ENCODE results near the gene ASB1. TPM values are rescaled to one million over a fixed set of nuclear protein-coding genes. Genes with fewer than 3 reads are reported as not detected.

The ASB1 gene
- total and polyA plus RNA-seq, 9 of the 15 experiments (the other 6 are each of a cell fraction or from before 2014, with no cell fraction given): 6.3 to 37.7 (median 23.9) TPM

DNA sequence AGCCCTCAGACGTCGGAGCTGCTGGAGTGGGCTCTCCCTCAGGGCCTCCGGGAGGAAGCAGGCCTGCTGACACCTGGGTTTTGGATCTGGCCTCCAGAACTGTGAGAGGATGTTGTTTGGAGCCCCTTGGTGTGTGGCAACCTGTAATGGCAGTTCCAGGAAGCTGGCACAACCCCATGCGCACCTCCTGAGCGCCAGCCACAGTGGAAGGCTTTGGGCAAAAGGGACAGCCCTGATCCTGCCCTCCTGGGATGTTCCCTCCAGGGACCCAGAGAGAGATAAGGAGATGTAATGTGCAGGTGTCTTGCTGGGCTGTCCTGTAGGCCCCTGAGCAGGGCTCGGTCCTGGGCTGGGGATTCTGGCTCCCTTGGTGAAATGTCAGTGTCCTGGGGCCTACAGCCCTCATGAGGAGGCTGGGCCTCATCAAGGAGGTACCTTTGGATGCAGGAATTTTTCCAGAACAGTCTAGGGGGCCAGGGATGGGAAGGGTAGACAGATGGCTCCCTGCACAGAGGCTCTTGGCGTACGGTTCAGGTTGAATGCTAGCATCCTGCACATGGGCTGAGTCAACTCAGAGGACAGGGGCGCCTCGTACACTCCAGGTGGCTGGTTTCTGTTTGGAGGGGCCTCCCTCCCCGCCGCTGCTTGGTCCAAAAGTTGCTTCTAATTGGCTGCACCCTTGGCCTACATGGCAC is 61.1 kb downstream of the ASB1 start:
- no peaks in the 10 kb centered on the region for H3K36me3 ChIP-seq (ENCODE audit: control insufficient read depth, insufficient read depth, low read length)
- ATAC-seq (no peak), DNase-seq (ENCODE audit: extremely low read depth in 1 of 4, low spot score in 3 of 4) (no peak), FAIRE-seq (no peak)
- ChIA-PET POLR2A (no interaction called here), CTCF (ENCODE audit: low intra/inter-chr PET ratio) (no interaction called here)
- H2AFZ ChIP-seq (ENCODE audit: low read depth, low read length): no peak overlapping the region
- H3K9me1 ChIP-seq (ENCODE audit: control insufficient read depth, insufficient read depth, low read length): no peaks in the 10 kb centered on the region
- H3K9ac ChIP-seq (ENCODE audit: insufficient read depth in 1 of 2, low read depth in 2 of 2, low read length in 2 of 2): no peak overlapping the region
- no peaks in the 10 kb centered on the region for H4K20me1 ChIP-seq (replicated peaks; ENCODE audit: control insufficient read depth, insufficient read depth, low read length)
- no peak overlapping the region for H3K4me2 ChIP-seq (ENCODE audit: insufficient read depth, low read length)
- H3K9me3 ChIP-seq (replicated peaks; ENCODE audit: control insufficient read depth, insufficient read depth, low read depth, low read length): peaks cover 5% of the 10 kb centered on the region; the same call in 1 of the 2 replicates
- H3K27ac ChIP-seq (ENCODE audit: extremely low read depth, low read depth, low read length): no peak overlapping the region
- H3K4me3 ChIP-seq: no peak overlapping the region
- no TSS peak for BruUV-seq (replicated peaks)
- no peaks in the 10 kb centered on the region for H3K79me2 ChIP-seq (ENCODE audit: control insufficient read depth, insufficient read depth, low read length)
- H3K27me3 ChIP-seq (ENCODE audit: control insufficient read depth in 2 of 2, insufficient read depth in 2 of 2, low read length in 2 of 2): peaks cover 3 to 39% of the 10 kb centered on the region in 2 experiments; a peak in 4 of 5 replicates
- TF ChIP-seq ZZZ3 (IDR thresholded peaks at IDR 0.05): no peak
- no peak for TF ChIP-seq NCOA2 (IDR thresholded peaks at IDR 0.05; ENCODE audit: partially characterized antibody in 2 of 2)
- TF ChIP-seq U2AF2 (optimal IDR thresholded peaks at IDR 0.05; ENCODE audit: low read depth, low read length): no peak
- TF ChIP-seq POU5F1 (IDR thresholded peaks at IDR 0.05; ENCODE audit: borderline replicate concordance, low read depth, low read length, partially characterized antibody): no peak
- TF ChIP-seq ZFPM2 (CRISPR knock-in tag; IDR thresholded peaks at IDR 0.05): no peak
- TF ChIP-seq RFX1 (IDR thresholded peaks at IDR 0.05): no peak
- TF ChIP-seq DDX20 (tag; IDR thresholded peaks at IDR 0.05; ENCODE audit: low read depth): no peak
- TF ChIP-seq RBBP5 (IDR thresholded peaks at IDR 0.05; ENCODE audit: borderline replicate concordance, insufficient read depth, low read length, poor library complexity, severe bottlenecking): no peak
- TF ChIP-seq, protein P1, sequence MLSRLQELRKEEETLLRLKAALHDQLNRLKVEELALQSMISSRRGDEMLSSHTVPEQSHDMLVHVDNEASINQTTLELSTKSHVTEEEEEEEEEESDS (CRISPR knock-in tag; IDR thresholded peaks at IDR 0.05): no peak
- WGBS (ENCODE audit: insufficient coverage, low coverage, missing lambda C conversion rate): 4% methylated on average over 11 of the region's 12 CpGs
- intact Hi-C loops (cut with micrococcal nuclease): no loop called here
- peaks cover 0 to 4% of the 10 kb centered on the region in 2 experiments; a peak in 1 of 5 replicates for H3K4me1 ChIP-seq (replicated peaks in 1 of 2; ENCODE audit: control insufficient read depth in 2 of 2, insufficient read depth in 2 of 2, low read length in 2 of 2)
- in situ Hi-C loops (cut with MboI): no loop called here
